Ovary (tissue), 3 donors: ENCODE data around the gene FBLN7.

ENCODE experiments used
- EP300 ChIP-seq: sonication (generic); formaldehyde crosslinking; IDR thresholded peaks from one replicate; pipeline ENCODE4 v1.6.1; 2017; ENCODE audit warnings: antibody characterized with exemption
- POLR2A ChIP-seq: fragments of 450-650 bp; IDR thresholded peaks from one replicate; pipeline ENCODE4 v1.6.1; 2017; ENCODE audit warnings: antibody characterized with exemption, mild to moderate bottlenecking, moderate library complexity
- TF ChIP-seq, protein P1 (sequence below), 3 donors: fragments of 450-650 bp in 2 of 3; fragments of 200-600 bp in 1 of 3; IDR thresholded peaks; one replicate each; pipeline versions ENCODE4 v1.5.1 to v1.8.0; 2016 to 2022; ENCODE audit warnings: antibody characterized with exemption in 3 of 3, mild to moderate bottlenecking in 1 of 3
- donor health status: DM: no; HTN: no; CAD: no.

DNA sequence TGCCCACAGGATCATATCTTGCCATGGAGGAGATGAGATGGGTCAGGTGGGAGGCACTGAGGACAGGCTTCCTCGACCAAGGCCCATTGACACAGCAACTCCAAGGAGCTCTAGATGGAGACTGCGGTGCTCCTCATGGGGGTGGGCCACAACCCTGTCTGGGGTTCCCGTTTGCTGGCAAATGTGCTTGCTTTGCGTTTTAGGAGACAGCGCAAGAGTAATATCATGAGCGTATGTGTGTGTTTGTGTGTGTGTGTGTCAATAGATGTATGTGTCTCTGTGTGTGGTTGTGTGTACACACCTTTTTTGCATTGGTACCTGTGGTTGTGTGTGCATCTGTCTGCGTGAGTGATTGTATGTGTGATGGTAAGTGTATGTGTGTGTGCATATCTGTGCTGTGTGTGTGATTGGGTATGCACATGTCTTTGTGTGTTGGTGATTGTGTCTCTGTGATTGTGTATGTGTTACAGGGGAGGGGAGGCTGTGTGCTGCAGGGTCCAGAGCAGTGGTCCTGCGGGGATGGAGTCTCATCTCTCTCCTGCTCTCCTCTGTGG is 4.4 kb downstream of the FBLN7 start:
- TF ChIP-seq, protein P1, sequence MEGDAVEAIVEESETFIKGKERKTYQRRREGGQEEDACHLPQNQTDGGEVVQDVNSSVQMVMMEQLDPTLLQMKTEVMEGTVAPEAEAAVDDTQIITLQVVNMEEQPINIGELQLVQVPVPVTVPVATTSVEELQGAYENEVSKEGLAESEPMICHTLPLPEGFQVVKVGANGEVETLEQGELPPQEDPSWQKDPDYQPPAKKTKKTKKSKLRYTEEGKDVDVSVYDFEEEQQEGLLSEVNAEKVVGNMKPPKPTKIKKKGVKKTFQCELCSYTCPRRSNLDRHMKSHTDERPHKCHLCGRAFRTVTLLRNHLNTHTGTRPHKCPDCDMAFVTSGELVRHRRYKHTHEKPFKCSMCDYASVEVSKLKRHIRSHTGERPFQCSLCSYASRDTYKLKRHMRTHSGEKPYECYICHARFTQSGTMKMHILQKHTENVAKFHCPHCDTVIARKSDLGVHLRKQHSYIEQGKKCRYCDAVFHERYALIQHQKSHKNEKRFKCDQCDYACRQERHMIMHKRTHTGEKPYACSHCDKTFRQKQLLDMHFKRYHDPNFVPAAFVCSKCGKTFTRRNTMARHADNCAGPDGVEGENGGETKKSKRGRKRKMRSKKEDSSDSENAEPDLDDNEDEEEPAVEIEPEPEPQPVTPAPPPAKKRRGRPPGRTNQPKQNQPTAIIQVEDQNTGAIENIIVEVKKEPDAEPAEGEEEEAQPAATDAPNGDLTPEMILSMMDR (IDR thresholded peaks at IDR 0.05), result no peak
- TF ChIP-seq POLR2A (no peak), EP300 (no peak)
